ENCODE measurements around the gene FASTKD3.

DNA sequence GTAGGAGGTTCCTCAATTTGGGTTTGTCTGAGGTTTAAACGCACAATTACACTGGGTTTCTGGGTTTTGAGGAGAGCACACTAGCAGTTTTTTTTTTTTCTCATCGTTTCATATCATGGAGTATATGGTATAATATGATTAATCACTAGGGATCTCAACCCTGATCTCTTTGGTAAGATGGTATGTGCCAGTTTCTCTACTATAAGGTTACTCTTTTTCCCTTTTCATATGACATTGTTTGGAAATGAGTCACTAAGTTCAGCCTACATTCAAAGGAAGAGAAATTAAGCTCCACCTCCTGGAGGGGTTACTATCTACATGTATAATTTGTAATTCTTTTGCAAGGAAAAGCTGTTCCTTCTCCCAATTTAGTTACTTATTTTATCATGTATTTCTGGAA is 35.3 kb upstream of the FASTKD3 start:
- TF ChIP-seq, protein P1, sequence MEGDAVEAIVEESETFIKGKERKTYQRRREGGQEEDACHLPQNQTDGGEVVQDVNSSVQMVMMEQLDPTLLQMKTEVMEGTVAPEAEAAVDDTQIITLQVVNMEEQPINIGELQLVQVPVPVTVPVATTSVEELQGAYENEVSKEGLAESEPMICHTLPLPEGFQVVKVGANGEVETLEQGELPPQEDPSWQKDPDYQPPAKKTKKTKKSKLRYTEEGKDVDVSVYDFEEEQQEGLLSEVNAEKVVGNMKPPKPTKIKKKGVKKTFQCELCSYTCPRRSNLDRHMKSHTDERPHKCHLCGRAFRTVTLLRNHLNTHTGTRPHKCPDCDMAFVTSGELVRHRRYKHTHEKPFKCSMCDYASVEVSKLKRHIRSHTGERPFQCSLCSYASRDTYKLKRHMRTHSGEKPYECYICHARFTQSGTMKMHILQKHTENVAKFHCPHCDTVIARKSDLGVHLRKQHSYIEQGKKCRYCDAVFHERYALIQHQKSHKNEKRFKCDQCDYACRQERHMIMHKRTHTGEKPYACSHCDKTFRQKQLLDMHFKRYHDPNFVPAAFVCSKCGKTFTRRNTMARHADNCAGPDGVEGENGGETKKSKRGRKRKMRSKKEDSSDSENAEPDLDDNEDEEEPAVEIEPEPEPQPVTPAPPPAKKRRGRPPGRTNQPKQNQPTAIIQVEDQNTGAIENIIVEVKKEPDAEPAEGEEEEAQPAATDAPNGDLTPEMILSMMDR (IDR thresholded peaks at IDR 0.05) = no peak
- TF ChIP-seq SIN3A (IDR thresholded peaks at IDR 0.05; ENCODE audit: borderline replicate concordance, insufficient read depth, low read depth, low read length) = no peak

All from Panc1 (cell line).